Mucosa of rectum (tissue), 2 donors: ENCODE measurements around the gene ACTN1.
"Not testable (repeated sequence)": the region's sequence is repeated elsewhere in the genome, so short reads cannot be mapped to it uniquely, and the experiment has no call there.

Source experiments
- H3K27ac ChIP-seq, 2 donors: one replicate each; pipeline ENCODE4 v1.7.0; 2013; ENCODE audit warnings: inconsistent platforms in 2 of 2, low read depth in 2 of 2, low read length in 2 of 2
- H3K27me3 ChIP-seq, 2 donors: one replicate each; pipeline ENCODE4 v1.7.0; 2013; ENCODE audit warnings: low read length in 2 of 2; ENCODE audit not compliant: control insufficient read depth in 2 of 2, insufficient read depth in 2 of 2
- H3K36me3 ChIP-seq, 2 donors: one replicate each; pipeline ENCODE4 v1.7.0; 2013; ENCODE audit warnings: low read length in 2 of 2; ENCODE audit not compliant: control insufficient read depth in 2 of 2, insufficient read depth in 2 of 2
- H3K4me1 ChIP-seq, 2 donors: one replicate each; pipeline ENCODE4 v1.7.0; 2013; ENCODE audit warnings: low read length in 2 of 2, mild to moderate bottlenecking in 1 of 2; ENCODE audit not compliant: control insufficient read depth in 2 of 2, insufficient read depth in 2 of 2
- H3K4me3 ChIP-seq, 2 donors: one replicate each; pipeline ENCODE4 v1.7.0; 2013; ENCODE audit warnings: low read length in 2 of 2
- H3K9ac ChIP-seq, 2 donors: one replicate each; pipeline ENCODE4 v1.7.0; 2013; ENCODE audit warnings: low read length in 2 of 2, low read depth in 1 of 2, mild to moderate bottlenecking in 1 of 2
- H3K9me3 ChIP-seq, 2 donors: one replicate each; pipeline ENCODE4 v1.7.0; 2013; ENCODE audit warnings: low read length in 2 of 2; ENCODE audit not compliant: control insufficient read depth in 2 of 2
- donor health status: healthy.
- donor health status: Normal muscosa, but diverticular disease.

ACTN1 gene

DNA sequence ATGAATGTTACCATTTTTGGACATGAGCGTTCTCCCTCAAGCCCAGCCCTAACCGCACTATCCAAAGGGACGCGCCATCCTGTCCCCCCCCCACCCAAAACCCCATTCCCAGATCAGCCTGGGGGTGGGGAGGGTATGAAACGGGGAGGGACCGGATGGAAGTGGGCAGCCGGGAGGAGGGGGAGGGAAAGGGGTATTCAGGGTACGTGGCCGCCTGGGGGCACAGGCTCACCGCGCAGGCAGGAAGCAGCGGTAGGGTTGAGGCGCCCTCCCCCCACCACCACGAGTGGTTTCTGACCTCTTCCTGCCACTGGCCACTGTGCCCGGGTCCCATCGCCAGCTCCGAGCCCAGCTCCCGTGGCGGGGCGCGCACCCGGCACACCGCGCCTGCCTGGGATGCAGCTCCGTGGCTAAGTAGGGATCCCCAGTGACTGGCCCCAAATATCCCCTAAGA is 1.4 kb downstream of the ACTN1 start:
- peak overlapping the region; percentile 83 to 86 for H3K4me3 ChIP-seq
- peak overlapping the region; percentile 90 to 94 for H3K9ac ChIP-seq
- H3K27ac ChIP-seq: peak overlapping the region; percentile 91 to 92
- H3K4me1 ChIP-seq: peaks cover 25 to 31% of the 10 kb centered on the region in 2 donors
- H3K9me3 ChIP-seq: no peaks in the 10 kb centered on the region
- peaks cover 0 to 9% of the 10 kb centered on the region in 2 donors for H3K36me3 ChIP-seq
- H3K27me3 ChIP-seq: no peaks in the 10 kb centered on the region

DNA sequence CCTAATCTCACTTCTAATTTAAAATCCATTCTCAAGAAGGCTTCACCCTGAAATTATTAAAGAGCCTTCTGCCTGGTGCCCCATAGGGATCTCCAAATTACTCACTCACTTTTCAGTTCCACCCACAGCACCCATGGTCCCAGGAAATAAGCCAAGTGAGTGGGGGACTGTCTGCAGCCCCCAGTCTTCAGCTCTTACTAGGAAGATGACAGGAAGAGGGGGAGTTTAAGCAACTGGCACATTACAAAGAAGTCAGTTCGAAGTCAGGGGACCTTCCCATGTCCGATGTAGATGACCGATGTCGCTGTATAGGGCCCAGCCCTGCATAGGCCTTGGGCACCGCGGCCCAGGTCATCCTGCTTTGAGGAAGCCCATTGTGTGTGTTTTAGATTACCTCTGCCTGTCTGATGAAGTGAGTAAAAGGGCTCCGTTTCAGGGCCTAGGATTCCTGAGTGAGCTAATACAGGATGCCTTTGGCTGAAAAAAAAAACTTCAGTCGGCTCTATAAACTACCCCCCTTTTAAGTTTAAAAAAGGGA is 1.9 kb downstream of the ACTN1 start:
- peak overlapping the region; percentile 76 to 90 for H3K9ac ChIP-seq
- H3K27ac ChIP-seq: peak overlapping the region; percentile 91 to 92
- H3K4me3 ChIP-seq: peak overlapping the region; percentile 83 to 86
- no peaks in the 10 kb centered on the region for H3K27me3 ChIP-seq
- H3K36me3 ChIP-seq: peaks cover 0 to 9% of the 10 kb centered on the region in 2 donors
- no peaks in the 10 kb centered on the region for H3K9me3 ChIP-seq
- peaks cover 25 to 31% of the 10 kb centered on the region in 2 donors for H3K4me1 ChIP-seq

DNA sequence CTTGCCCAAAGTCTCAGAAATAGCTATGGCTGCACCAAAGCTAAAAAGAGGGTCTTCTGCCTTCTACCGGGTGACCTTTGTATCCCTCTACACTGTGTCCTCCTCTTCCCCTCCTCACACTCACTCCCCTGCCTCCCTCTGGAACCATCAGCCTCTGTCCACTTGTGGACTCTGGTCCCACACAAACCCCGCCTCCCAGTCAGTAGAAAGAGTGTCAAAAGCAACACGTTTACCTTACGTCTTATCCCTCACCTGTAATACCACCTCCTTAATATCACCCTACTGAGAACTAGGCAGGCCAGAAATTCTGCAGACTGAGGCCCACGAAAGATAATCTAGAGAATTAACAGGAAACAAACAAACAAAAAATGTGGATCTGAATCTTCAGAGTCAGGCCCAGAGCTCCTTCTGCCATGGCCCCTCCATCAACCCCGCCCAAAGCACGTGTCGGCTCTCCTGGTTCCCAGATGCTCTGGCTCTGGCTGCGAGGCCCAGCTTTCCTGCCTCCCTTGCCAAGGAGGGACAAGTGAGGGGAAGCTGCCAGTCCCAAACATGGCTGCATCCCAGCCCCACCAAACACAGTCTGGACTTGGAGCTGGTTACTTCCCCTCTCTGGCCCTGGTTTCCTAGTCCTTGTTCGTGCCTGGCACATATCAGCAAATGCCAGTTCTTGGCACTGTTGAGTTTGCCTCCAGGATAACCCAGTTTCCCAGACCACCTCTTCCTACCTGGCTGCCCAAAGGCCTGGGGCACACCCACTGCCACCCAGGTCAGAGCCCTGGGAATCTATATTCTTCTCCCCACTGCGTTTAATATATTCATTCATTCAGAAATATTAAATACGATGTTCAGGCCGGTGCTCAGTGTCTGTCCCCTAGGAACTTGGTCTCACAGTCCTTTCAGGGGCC is 2.7 kb downstream of the ACTN1 start:
- Histone ChIP-seq H3K9ac (peak overlapping the region; percentile 76 to 90), H3K27ac (peak overlapping the region; percentile 91 to 92), H3K4me1 (peaks cover 25 to 35% of the 10 kb centered on the region in 2 donors), H3K36me3 (peaks cover 0 to 9% of the 10 kb centered on the region in 2 donors), H3K27me3 (no peaks in the 10 kb centered on the region), H3K4me3 (peak overlapping the region in 1 of 2 donors; percentile 86), H3K9me3 (no peaks in the 10 kb centered on the region)

DNA sequence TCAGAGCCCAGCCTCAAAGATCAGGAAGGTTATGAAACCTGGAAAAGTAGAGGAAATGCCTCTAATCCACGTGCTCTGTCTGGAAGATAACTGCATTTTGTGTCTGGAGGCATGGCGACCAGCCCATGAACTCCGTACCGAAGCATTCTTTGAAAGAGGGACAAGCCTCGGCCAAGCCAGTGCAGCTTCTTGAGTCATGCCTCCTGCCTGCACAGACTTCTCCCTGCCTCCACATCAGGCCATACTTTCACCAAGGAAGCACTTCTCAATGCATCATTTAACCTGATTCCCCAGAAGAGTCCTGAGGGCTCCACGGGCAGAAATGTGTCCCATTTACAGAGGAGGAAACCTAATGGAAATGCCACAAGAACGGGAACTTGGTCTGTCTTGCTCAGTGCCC is 3.4 kb downstream of the ACTN1 start:
- H3K36me3 ChIP-seq: peaks cover 0 to 9% of the 10 kb centered on the region in 2 donors
- H3K4me1 ChIP-seq: peaks cover 25 to 37% of the 10 kb centered on the region in 2 donors
- H3K27me3 ChIP-seq: no peaks in the 10 kb centered on the region
- no peak overlapping the region for H3K9ac ChIP-seq
- H3K9me3 ChIP-seq: no peaks in the 10 kb centered on the region
- peak overlapping the region in 1 of 2 donors; percentile 22 for H3K4me3 ChIP-seq
- H3K27ac ChIP-seq: peak overlapping the region; percentile 4 to 92

DNA sequence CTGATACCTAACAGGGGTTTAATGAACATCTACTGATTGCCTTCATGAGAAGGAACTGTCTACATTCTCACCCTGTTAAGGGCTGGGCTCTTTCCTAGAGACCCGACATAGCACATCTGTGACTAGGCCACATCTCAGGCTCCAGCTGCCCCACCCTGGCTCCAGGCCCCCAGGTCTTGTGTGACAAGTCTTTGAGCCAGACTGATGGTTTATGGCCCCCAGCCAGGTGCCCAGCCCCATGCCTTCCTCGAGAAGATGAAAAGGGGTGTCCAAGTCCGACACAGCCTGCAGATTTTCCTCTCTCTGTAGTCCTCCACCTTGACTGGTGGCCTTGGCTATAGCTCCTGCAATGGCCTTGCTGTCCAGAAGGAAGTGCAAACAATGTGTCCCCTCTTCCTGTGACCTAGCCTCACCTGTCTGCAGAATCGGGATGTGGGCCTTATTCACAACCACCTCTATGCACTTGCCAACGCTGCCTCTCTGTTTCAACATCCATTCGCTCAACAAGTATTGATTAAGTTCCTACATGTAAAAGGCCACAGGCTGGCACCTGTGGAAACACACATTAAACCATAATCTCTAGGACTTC is 4.2 kb downstream of the ACTN1 start:
- Histone ChIP-seq H3K4me3 (no peak overlapping the region), H3K4me1 (peaks cover 25 to 41% of the 10 kb centered on the region in 2 donors), H3K27me3 (no peaks in the 10 kb centered on the region), H3K27ac (peak overlapping the region in 1 of 2 donors; percentile 92), H3K9ac (no peak overlapping the region), H3K9me3 (no peaks in the 10 kb centered on the region), H3K36me3 (peaks cover 0 to 9% of the 10 kb centered on the region in 2 donors)

DNA sequence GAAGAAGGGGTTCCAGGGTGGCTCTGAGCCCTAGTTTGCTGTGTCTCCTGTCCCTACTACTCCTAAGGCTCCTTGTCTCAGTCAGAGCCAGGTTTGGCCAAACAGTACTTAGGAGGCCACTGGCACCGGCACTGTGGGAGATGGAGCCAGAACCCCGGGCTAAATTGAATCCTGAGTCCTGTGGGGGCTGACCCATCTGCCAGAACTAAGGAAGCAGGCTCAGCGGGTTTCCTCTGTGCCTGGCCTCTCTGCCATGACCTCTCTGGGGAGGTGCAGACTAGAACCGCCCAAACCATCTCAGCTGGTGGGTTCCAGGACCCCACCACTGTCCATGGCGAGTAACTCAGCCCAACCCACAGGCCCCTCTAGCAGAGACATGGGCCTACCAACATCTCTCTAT is 5.5 kb downstream of the ACTN1 start:
- H3K27ac ChIP-seq: peak overlapping the region in 1 of 2 donors; percentile 23
- no peaks in the 10 kb centered on the region for H3K9me3 ChIP-seq
- peaks cover 25 to 45% of the 10 kb centered on the region in 2 donors for H3K4me1 ChIP-seq
- H3K4me3 ChIP-seq: no peak overlapping the region
- no peaks in the 10 kb centered on the region for H3K27me3 ChIP-seq
- H3K36me3 ChIP-seq: peaks cover 0 to 9% of the 10 kb centered on the region in 2 donors
- H3K9ac ChIP-seq: no peak overlapping the region

DNA sequence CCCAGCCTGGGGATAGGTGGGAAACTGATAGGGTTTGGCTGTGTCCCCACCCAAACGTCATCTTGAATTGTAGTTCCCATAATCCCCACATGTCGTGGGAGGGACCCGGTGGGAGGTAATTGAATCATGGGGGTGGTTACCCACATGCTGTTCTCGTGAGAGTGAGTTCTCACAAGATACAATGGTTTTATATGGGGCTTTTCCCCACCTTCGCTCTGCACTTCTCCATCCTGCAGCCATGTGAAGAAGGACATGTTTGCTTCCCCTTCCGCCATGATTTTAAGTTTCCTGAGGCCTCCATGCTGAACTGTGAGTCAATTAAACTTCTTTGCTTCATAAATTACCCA is 5.9 kb downstream of the ACTN1 start:
- H3K9me3 ChIP-seq, H3K4me3 ChIP-seq, H3K9ac ChIP-seq, H3K36me3 ChIP-seq, H3K27me3 ChIP-seq: not testable (repeated sequence)
- H3K4me1 ChIP-seq: peaks cover 25 to 45% of the 10 kb centered on the region in 2 donors
- peak overlapping the region; percentile 23 to 40 for H3K27ac ChIP-seq

DNA sequence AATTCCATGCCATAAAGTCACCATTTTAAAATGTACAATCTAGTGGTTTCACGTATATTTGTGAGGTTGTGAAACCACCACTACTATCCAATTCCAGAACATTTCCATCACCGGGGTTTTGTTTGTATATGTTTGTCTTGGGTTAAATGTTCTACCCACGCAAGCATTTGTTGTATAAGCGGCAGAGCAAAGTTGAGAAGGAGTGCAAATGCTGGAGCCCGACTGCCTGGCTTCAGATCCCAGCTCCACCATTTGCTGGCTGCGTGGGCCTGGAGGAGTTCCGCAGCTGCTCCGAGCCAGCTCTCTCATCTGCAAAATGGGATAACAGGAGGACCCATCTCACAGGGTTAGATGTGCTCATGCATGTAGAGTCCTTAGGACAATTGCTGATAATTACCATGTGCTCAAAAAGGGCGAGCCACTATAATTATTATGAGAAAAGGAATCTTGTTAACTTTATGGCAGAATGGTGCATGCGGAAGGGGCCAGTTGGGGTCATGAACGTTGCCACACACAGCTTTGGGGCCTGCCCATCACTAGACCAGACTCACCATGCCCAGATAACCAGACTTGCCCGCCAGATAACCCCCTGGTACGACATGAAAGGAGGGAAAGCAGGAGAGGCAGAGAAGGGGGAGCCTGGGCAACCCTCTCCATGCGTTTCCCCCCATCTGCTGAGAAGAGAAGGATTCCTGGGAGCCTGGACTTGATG is 6.4 kb downstream of the ACTN1 start:
- Histone ChIP-seq H3K27me3 (no peaks in the 10 kb centered on the region), H3K4me1 (peaks cover 24 to 46% of the 10 kb centered on the region in 2 donors), H3K9me3 (no peaks in the 10 kb centered on the region), H3K27ac (peak overlapping the region; percentile 23 to 40), H3K9ac (no peak overlapping the region), H3K36me3 (peaks cover 0 to 9% of the 10 kb centered on the region in 2 donors), H3K4me3 (peak overlapping the region in 1 of 2 donors; percentile 13)

DNA sequence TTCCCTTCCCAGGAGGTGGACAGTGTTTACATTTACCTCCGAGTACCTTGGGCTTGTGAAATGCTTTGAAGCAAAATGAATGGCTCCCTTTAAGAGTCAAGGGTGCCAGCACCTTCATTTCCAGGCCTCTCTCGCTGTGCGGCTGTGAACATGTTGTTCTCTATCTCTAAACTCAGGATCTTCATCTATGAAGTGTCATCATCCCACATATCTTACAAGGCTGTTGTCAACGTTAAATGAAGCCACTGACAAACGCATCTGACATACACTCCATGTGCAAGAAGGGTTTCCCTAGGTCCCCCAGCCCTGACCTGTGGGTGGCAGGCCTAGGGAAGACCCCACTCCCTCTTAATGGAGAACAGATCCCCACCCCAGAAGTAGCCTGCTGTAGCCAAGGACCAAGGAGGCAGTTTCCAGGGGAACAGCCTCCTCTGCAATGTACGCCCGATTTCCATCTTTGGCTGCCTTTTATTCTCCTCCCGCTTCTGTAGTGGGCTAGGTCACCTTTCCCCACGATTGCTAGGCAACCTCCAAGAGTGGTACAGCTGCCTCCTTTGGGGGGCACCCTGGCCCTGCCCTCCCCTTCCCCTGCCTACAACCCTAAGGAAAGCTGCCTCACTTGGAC is 7.6 kb downstream of the ACTN1 start:
- no peaks in the 10 kb centered on the region for H3K9me3 ChIP-seq
- peaks cover 24 to 47% of the 10 kb centered on the region in 2 donors for H3K4me1 ChIP-seq
- no peak overlapping the region for H3K4me3 ChIP-seq
- H3K9ac ChIP-seq: no peak overlapping the region
- H3K36me3 ChIP-seq: peaks cover 0 to 9% of the 10 kb centered on the region in 2 donors
- peak overlapping the region; percentile 20 to 27 for H3K27ac ChIP-seq
- no peaks in the 10 kb centered on the region for H3K27me3 ChIP-seq
